Loucy (cell line): Measurements from ENCODE around the gene ZFHX3.

Experiments used
- CTCF ChIP-seq: fragments of 200-600 bp; sonication (generic); conservative IDR thresholded peaks from 2 replicates; pipeline ENCODE4 v1.5.1; 2014; ENCODE audit warnings: mild to moderate bottlenecking, antibody characterized with exemption, low read length
- EZH2phosphoT487 ChIP-seq: fragments of 200-600 bp; IDR thresholded peaks from 2 replicates; pipeline ENCODE4 v1.6.1; 2018; ENCODE audit warnings: antibody characterized with exemption, mild to moderate bottlenecking, moderate library complexity, borderline replicate concordance

GRCh38 chr16:72864130-72864833 lies 183.6 kb downstream of the ZFHX3 start:
- TF ChIP-seq CTCF = no peak
- no peak for TF ChIP-seq EZH2phosphoT487
